Vagina (tissue), 2 donors: ENCODE measurements around the gene MRPL54.

ENCODE experiments used
- POLR2A ChIP-seq, 2 donors: fragments of 450-650 bp; IDR thresholded peaks; one replicate each; pipeline ENCODE4 v1.6.1; 2017; ENCODE audit warnings: antibody characterized with exemption in 2 of 2, mild to moderate bottlenecking in 2 of 2, moderate library complexity in 2 of 2
- TF ChIP-seq, protein P1 (sequence below), 3 experiments: fragments of 450-650 bp in 2 of 3; fragments of 200-600 bp in 1 of 3; sonication (generic) in 1 of 3; IDR thresholded peaks; one replicate each; pipeline ENCODE4 v1.5.1; 2017 to 2019; ENCODE audit warnings: antibody characterized with exemption in 3 of 3, mild to moderate bottlenecking in 2 of 3, moderate library complexity in 2 of 3

DNA sequence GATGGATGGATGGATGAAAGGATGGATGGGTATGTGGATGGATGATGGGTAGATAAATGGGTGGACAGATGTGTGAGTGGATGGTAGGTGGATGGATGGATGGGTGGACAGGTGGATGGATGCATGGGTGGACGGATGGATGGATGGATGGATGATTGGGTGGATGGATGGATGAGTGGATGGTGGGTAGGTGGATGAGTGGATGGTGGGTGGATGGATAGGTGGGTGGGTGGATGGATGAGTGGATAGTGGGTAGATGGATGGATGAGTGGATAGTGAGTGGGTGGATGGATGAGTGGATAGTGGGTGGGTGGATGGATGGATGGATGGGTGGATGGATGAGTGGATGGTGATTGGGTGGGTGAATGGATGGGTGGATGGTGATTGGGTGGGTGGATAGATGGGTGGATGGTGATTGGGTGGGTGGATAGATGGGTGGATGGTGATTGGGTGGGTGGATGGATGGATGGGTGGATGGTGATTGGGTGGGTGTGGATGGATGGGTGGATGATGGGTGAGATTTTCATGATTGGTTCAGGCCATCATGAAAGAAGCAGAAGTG lies 14.1 kb downstream of the MRPL54 start:
- TF ChIP-seq, protein P1, sequence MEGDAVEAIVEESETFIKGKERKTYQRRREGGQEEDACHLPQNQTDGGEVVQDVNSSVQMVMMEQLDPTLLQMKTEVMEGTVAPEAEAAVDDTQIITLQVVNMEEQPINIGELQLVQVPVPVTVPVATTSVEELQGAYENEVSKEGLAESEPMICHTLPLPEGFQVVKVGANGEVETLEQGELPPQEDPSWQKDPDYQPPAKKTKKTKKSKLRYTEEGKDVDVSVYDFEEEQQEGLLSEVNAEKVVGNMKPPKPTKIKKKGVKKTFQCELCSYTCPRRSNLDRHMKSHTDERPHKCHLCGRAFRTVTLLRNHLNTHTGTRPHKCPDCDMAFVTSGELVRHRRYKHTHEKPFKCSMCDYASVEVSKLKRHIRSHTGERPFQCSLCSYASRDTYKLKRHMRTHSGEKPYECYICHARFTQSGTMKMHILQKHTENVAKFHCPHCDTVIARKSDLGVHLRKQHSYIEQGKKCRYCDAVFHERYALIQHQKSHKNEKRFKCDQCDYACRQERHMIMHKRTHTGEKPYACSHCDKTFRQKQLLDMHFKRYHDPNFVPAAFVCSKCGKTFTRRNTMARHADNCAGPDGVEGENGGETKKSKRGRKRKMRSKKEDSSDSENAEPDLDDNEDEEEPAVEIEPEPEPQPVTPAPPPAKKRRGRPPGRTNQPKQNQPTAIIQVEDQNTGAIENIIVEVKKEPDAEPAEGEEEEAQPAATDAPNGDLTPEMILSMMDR (IDR thresholded peaks at IDR 0.05) = no peak
- TF ChIP-seq POLR2A (IDR thresholded peaks at IDR 0.05) = no peak
